Neural cell (in vitro differentiated cells): ENCODE measurements around the gene PGBD4. TPM values are rescaled to one million over a fixed set of nuclear protein-coding genes. Genes with fewer than 3 reads are reported as not detected.

ENCODE experiments used
- H2AFZ ChIP-seq: fragments of 200-600, 300-800 bp; sonication (generic), shearing (Covaris generic); 2 replicates; pipeline ENCODE4 v1.6.0; 2014; ENCODE audit warnings: low read depth, mild to moderate bottlenecking, antibody characterized with exemption, low read length, moderate library complexity
- H3F3A ChIP-seq: fragments of 200-600 bp; shearing (Covaris generic); 2 replicates; pipeline ENCODE4 v1.6.1; 2016; ENCODE audit warnings: mild to moderate bottlenecking, moderate library complexity, mixed read lengths, antibody characterized with exemption, low read length; ENCODE audit not compliant: insufficient read depth, poor library complexity, severe bottlenecking
- H3K27ac ChIP-seq: fragments of 200-600, 300-800 bp; sonication (generic), shearing (Covaris generic); 2 replicates; pipeline ENCODE4 v1.5.1; 2014; ENCODE audit warnings: mild to moderate bottlenecking, low read length, moderate library complexity
- H3K27me3 ChIP-seq: fragments of 300-800, 200-600 bp; sonication (generic), shearing (Covaris generic); 2 replicates; pipeline ENCODE4 v1.6.0; 2014; ENCODE audit warnings: mild to moderate bottlenecking, low read depth, low read length, moderate library complexity; ENCODE audit not compliant: insufficient read depth
- H3K36me3 ChIP-seq: fragments of 300-800, 200-600 bp; sonication (generic), shearing (Covaris generic); 2 replicates; pipeline ENCODE4 v1.5.1; 2014; ENCODE audit warnings: mild to moderate bottlenecking, antibody characterized with exemption, low read length, moderate library complexity; ENCODE audit not compliant: insufficient read depth
- H3K4me2 ChIP-seq: fragments of 300-800, 200-600 bp; sonication (generic), shearing (Covaris generic); 2 replicates; pipeline ENCODE4 v1.6.0; 2014; ENCODE audit warnings: mild to moderate bottlenecking, low read length
- H3K4me3 ChIP-seq: fragments of 300-800, 200-600 bp; sonication (generic), shearing (Covaris generic); 2 replicates; pipeline ENCODE4 v1.5.1; 2014; ENCODE audit warnings: mild to moderate bottlenecking, low read length, moderate library complexity
- H3K79me2 ChIP-seq: fragments of 200-600 bp; shearing (Covaris generic); replicated peaks from 2 replicates; pipeline ENCODE4 v1.6.0; 2014; ENCODE audit warnings: mild to moderate bottlenecking, low read length, moderate library complexity; ENCODE audit not compliant: insufficient read depth
- H3K9ac ChIP-seq: fragments of 300-800, 200-600 bp; sonication (generic), shearing (Covaris generic); 2 replicates; pipeline ENCODE4 v1.6.1; 2016; ENCODE audit warnings: mild to moderate bottlenecking, low read length, mixed read lengths
- H3K9me2 ChIP-seq: fragments of 200-600 bp; shearing (Covaris generic); 2 replicates; pipeline ENCODE4 v1.6.1; 2016; ENCODE audit warnings: mild to moderate bottlenecking, low read length, mixed read lengths; ENCODE audit not compliant: insufficient read depth
- H3K9me3 ChIP-seq: fragments of 200-600, 300-800 bp; sonication (generic), shearing (Covaris generic); 2 replicates; pipeline ENCODE4 v1.6.1; 2016; ENCODE audit warnings: mild to moderate bottlenecking, mixed run types, low read length, moderate library complexity, mixed read lengths
- H4K20me1 ChIP-seq: fragments of 200-600 bp; shearing (Covaris generic); 2 replicates; pipeline ENCODE4 v1.6.1; 2016; ENCODE audit warnings: mild to moderate bottlenecking, mixed run types; ENCODE audit not compliant: insufficient read depth
- CTCF ChIP-seq: fragments of 450-650 bp; IDR thresholded peaks from 2 replicates; pipeline ENCODE4 v1.5.1; 2014; ENCODE audit warnings: antibody characterized with exemption, mild to moderate bottlenecking, moderate library complexity; ENCODE audit not compliant: poor library complexity, severe bottlenecking
- EP300 ChIP-seq: fragments of 450-650 bp; conservative IDR thresholded peaks from 2 replicates; pipeline ENCODE4 v1.6.1; 2014; ENCODE audit warnings: antibody characterized with exemption, mild to moderate bottlenecking, moderate library complexity; ENCODE audit not compliant: poor library complexity, severe bottlenecking
- EZH2 ChIP-seq: fragments of 200-600, 300-800 bp; shearing (Covaris generic), sonication (generic); IDR thresholded peaks from 2 replicates; pipeline ENCODE4 v1.6.1; 2014; ENCODE audit warnings: antibody characterized with exemption, low read length, borderline replicate concordance, mild to moderate bottlenecking; ENCODE audit not compliant: insufficient read depth, poor library complexity, severe bottlenecking
- MXI1 ChIP-seq: fragments of 450-650 bp; conservative IDR thresholded peaks from 2 replicates; pipeline ENCODE4 v1.6.1; 2014; ENCODE audit warnings: antibody characterized with exemption, mild to moderate bottlenecking; ENCODE audit not compliant: poor library complexity, severe bottlenecking
- POLR2AphosphoS5 ChIP-seq: IDR thresholded peaks from 2 replicates; pipeline ENCODE4 v1.6.1; 2012
- RAD21 ChIP-seq: fragments of 450-650 bp; conservative IDR thresholded peaks from 2 replicates; pipeline ENCODE4 v1.6.1; 2014; ENCODE audit warnings: antibody characterized with exemption, mild to moderate bottlenecking, moderate library complexity
- SMC3 ChIP-seq: fragments of 450-650 bp; conservative IDR thresholded peaks from 2 replicates; pipeline ENCODE4 v1.6.1; 2014; ENCODE audit warnings: antibody characterized with exemption, mild to moderate bottlenecking, moderate library complexity; ENCODE audit not compliant: poor library complexity
- TAF1 ChIP-seq: IDR thresholded peaks from 2 replicates; pipeline ENCODE4 v1.6.1; 2012; ENCODE audit warnings: low read depth
- polyA plus RNA-seq: library from polyadenylated mRNA; depleted of rRNA; stranded (reverse); fragments of >200 nt; gene quantifications from 2 replicates; pipeline ENCODE4 v1.2.3, GENCODE V29; 2014
- TF ChIP-seq, protein P1 (sequence below): IDR thresholded peaks from 2 replicates; pipeline ENCODE4 v1.6.1; 2012; ENCODE audit warnings: borderline replicate concordance

PGBD4 gene
- polyA plus RNA-seq, 1 donor from 2014 or later: 2.4 TPM

GRCh38 chr15:34055868-34056595, 45.9 kb upstream of the PGBD4 start:
- no peak overlapping the region for H3K4me2 ChIP-seq
- TF ChIP-seq SMC3: no peak
- TF ChIP-seq TAF1: no peak
- TF ChIP-seq, protein P1, sequence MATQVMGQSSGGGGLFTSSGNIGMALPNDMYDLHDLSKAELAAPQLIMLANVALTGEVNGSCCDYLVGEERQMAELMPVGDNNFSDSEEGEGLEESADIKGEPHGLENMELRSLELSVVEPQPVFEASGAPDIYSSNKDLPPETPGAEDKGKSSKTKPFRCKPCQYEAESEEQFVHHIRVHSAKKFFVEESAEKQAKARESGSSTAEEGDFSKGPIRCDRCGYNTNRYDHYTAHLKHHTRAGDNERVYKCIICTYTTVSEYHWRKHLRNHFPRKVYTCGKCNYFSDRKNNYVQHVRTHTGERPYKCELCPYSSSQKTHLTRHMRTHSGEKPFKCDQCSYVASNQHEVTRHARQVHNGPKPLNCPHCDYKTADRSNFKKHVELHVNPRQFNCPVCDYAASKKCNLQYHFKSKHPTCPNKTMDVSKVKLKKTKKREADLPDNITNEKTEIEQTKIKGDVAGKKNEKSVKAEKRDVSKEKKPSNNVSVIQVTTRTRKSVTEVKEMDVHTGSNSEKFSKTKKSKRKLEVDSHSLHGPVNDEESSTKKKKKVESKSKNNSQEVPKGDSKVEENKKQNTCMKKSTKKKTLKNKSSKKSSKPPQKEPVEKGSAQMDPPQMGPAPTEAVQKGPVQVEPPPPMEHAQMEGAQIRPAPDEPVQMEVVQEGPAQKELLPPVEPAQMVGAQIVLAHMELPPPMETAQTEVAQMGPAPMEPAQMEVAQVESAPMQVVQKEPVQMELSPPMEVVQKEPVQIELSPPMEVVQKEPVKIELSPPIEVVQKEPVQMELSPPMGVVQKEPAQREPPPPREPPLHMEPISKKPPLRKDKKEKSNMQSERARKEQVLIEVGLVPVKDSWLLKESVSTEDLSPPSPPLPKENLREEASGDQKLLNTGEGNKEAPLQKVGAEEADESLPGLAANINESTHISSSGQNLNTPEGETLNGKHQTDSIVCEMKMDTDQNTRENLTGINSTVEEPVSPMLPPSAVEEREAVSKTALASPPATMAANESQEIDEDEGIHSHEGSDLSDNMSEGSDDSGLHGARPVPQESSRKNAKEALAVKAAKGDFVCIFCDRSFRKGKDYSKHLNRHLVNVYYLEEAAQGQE: no peak
- no peak for TF ChIP-seq CTCF
- TF ChIP-seq MXI1: no peak
- TF ChIP-seq POLR2AphosphoS5: no peak
- TF ChIP-seq EZH2: no peak
- no peak for TF ChIP-seq EP300
- TF ChIP-seq RAD21: no peak
- no peak overlapping the region for H2AFZ ChIP-seq
- no peak overlapping the region for H3K9ac ChIP-seq
- H3F3A ChIP-seq: no peaks in the 10 kb centered on the region
- no peaks in the 10 kb centered on the region for H3K27me3 ChIP-seq
- no peaks in the 10 kb centered on the region for H3K79me2 ChIP-seq
- H3K4me3 ChIP-seq: no peak overlapping the region
- no peak overlapping the region for H3K27ac ChIP-seq
- no peaks in the 10 kb centered on the region for H3K36me3 ChIP-seq
- H3K9me2 ChIP-seq: no peaks in the 10 kb centered on the region
- no peaks in the 10 kb centered on the region for H3K9me3 ChIP-seq
- no peaks in the 10 kb centered on the region for H4K20me1 ChIP-seq

DNA sequence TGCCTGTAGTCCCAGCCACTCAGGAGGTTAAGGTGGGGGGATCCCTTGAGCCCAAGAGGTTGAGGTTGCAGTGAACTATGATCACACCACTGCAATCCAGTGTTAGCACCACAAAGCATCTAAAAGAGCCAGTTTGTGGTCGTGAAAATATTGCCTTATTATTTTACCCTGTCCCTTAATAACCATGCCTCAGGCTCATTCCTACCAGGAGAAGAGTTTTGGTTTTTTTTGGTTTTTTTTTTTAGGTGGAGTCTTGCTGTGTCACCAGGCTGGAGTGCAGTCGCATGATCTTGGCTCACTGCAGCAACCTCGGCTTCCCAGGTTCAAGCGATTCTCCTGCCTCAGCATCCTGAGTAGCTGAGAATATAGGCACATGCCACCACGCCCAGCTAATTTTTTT, 45.0 kb upstream of the PGBD4 start:
- Histone ChIP-seq H3K79me2 (no peaks in the 10 kb centered on the region), H3K9me2 (no peaks in the 10 kb centered on the region), H3K9ac (no peak overlapping the region), H3K4me3 (no peak overlapping the region), H3F3A (no peaks in the 10 kb centered on the region), H3K27ac (no peak overlapping the region), H4K20me1 (no peaks in the 10 kb centered on the region), H3K4me2 (no peak overlapping the region), H3K36me3 (no peaks in the 10 kb centered on the region), H3K27me3 (no peaks in the 10 kb centered on the region), H3K9me3 (no peaks in the 10 kb centered on the region), H2AFZ (no peak overlapping the region)
- TF ChIP-seq EZH2 (no peak), SMC3 (no peak), MXI1 (no peak), CTCF (no peak), TAF1 (no peak), POLR2AphosphoS5 (no peak), RAD21 (no peak), EP300 (no peak)
- TF ChIP-seq, protein P1: no peak
